Measurements from ENCODE around the gene IFRD1.
"Not testable (repeated sequence)": the region's sequence is repeated elsewhere in the genome, so short reads cannot be mapped to it uniquely, and the experiment has no call there.

IFRD1 gene

GRCh38 chr7:112492186-112492585 is 41.9 kb downstream of the IFRD1 start:
- DNase-seq: no peak

- no peak for DNase-seq
These were observed 44.4 kb downstream of the IFRD1 start for GRCh38 chr7:112494656-112495055.

GRCh38 chr7:112495156-112495788 is 45.0 kb downstream of the IFRD1 start:
- DNase-seq: no peak

- peak; percentile 30 to 31 for DNase-seq
These were observed 45.7 kb downstream of the IFRD1 start for GRCh38 chr7:112495810-112496462.

- DNase-seq: no peak
These were observed 47.2 kb downstream of the IFRD1 start for GRCh38 chr7:112497481-112497880.

GRCh38 chr7:112500619-112501018 is 50.4 kb downstream of the IFRD1 start:
- no peak for DNase-seq

- DNase-seq: no peak
These were observed 51.7 kb downstream of the IFRD1 start for GRCh38 chr7:112501801-112502503.

GRCh38 chr7:112502700-112503099 is 52.4 kb downstream of the IFRD1 start:
- DNase-seq: no peak

GRCh38 chr7:112503361-112503972 is 53.2 kb downstream of the IFRD1 start:
- no peak for DNase-seq

- no peak for DNase-seq
These were observed 53.9 kb downstream of the IFRD1 start for GRCh38 chr7:112504093-112504695.

GRCh38 chr7:112505495-112505894 is 55.2 kb downstream of the IFRD1 start:
- DNase-seq: no peak

- no peak for DNase-seq
These were observed 58.1 kb downstream of the IFRD1 start for GRCh38 chr7:112508404-112508803.

GRCh38 chr7:112509402-112509801 is 59.1 kb downstream of the IFRD1 start:
- no peak for DNase-seq

- DNase-seq: peak; percentile 59 to 62
These were observed 59.9 kb downstream of the IFRD1 start for GRCh38 chr7:112510001-112510742.

GRCh38 chr7:112510743-112511110 is 60.5 kb downstream of the IFRD1 start:
- no peak for DNase-seq

GRCh38 chr7:112511451-112512202 is 61.4 kb downstream of the IFRD1 start:
- DNase-seq: no peak

GRCh38 chr7:112512451-112513210 is 62.4 kb downstream of the IFRD1 start:
- no peak for DNase-seq

- no peak for DNase-seq
These were observed 65.7 kb downstream of the IFRD1 start for GRCh38 chr7:112515989-112516388.

- DNase-seq: not testable (repeated sequence)
These were observed 66.2 kb downstream of the IFRD1 start for GRCh38 chr7:112516418-112516817.

GRCh38 chr7:112517487-112517886 is 67.2 kb downstream of the IFRD1 start:
- no peak for DNase-seq

GRCh38 chr7:112520787-112521186 is 70.5 kb downstream of the IFRD1 start:
- no peak for DNase-seq
